Astrocyte (in vitro differentiated cells and primary cell): ENCODE results near the gene TUT1.
"Not testable (repeated sequence)": the region's sequence is repeated elsewhere in the genome, so short reads cannot be mapped to it uniquely, and the experiment has no call there.

Experiments used
- CTCF ChIP-seq: IDR thresholded peaks from 2 replicates; pipeline ENCODE4 v1.5.1; 2011; ENCODE audit warnings: low read depth, mild to moderate bottlenecking, inconsistent platforms, low read length, moderate library complexity; ENCODE audit not compliant: insufficient read depth
- EZH2 ChIP-seq: IDR thresholded peaks from 2 replicates; pipeline ENCODE4 v1.6.1; 2012; ENCODE audit warnings: mild to moderate bottlenecking, low read length, inconsistent platforms; ENCODE audit not compliant: insufficient read depth

DNA sequence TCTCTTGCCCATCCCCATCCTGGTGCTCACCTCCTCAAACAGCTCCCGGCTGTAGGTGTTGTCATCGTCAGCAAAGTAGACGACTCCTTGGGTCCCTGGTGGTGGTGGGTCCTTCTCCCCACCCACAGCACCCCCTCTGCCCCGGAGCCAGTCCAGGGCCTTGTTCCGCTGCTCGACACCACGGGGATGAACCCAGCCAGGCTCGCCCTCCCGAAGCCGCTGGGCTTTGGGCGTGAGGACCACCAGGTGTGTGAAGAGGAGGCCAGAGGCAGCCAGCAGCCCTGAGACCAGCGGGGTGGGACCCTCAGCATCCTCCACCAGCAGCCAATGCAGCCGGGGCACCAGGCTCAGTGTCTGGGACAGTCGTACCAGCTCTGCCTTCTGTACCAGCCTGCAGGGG is 25.6 kb upstream of the TUT1 start:
- not testable (repeated sequence) for TF ChIP-seq CTCF, EZH2
